GM10266 (cell line): ENCODE results near the gene AFF2.

Experiments
- DNase-seq: peaks from one replicate; pipeline ENCODE4 v3.0.0; 2012; ENCODE audit errors: extremely low spot score
- CTCF ChIP-seq: IDR thresholded peaks from 2 replicates; pipeline ENCODE4 v1.5.1; 2012; ENCODE audit warnings: mild to moderate bottlenecking, low read depth; ENCODE audit not compliant: control insufficient read depth, insufficient read depth; ENCODE audit errors: missing control alignments

Gene AFF2

DNA sequence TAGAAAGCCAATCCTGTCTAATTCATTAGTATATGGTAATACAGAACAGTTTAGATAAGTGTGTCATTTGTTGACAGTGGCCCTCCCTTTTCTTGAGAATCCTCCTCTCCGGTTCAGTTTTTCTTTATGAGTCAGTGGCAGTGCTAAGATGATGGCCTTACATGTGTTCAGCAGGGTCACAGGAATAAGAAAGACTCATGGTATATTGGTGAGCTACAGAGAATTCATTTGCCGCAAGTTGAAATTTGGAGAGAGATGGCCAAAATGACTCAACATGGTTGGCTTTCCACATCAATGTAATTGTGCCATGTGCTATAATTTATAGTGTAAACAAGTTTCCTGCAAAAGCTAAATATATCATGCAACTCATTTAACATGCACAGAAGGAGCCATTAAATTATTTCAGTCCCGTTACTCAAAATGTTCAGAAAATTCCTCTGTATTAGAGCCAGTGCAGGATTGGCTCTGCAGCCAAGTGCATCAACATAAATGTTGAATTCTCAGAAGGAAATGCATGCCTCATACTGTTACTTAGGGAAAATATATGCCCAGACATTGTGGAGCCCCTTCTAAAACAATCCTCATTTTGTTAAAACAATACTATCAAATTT, 374.3 kb downstream of the AFF2 start:
- TF ChIP-seq CTCF = no peak
- no peak for DNase-seq

GRCh38 chrX:148878371-148878770, 378.0 kb downstream of the AFF2 start:
- TF ChIP-seq CTCF = no peak
- no peak for DNase-seq

- no peak for DNase-seq
- no peak for TF ChIP-seq CTCF
Observed at GRCh38 chrX:148885203-148885602, 384.8 kb downstream of the AFF2 start.

- no peak for TF ChIP-seq CTCF
- no peak for DNase-seq
Observed at GRCh38 chrX:148893395-148893794, 393.0 kb downstream of the AFF2 start.

- no peak for TF ChIP-seq CTCF
- DNase-seq = no peak
Observed at GRCh38 chrX:148902581-148902980, 402.2 kb downstream of the AFF2 start.

DNA sequence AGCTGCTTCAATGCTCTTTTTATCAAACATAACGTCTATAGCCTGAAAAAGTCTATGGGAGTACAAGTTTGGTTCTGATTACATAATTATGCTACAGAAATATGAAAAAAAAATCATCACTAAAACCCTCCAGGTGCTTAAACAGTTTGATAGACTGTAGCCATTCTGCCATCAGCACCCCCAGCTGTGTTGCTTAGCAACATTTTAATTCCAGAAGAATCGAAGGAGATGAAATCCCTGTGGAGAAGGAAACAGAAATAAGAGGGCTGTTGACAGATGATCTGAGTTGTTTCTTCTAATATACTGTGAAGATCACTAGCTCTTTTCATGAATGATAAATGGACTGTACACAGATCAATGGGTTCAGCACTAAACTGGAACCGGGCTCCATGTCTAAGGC, 402.8 kb downstream of the AFF2 start:
- TF ChIP-seq CTCF = no peak
- DNase-seq = no peak

DNA sequence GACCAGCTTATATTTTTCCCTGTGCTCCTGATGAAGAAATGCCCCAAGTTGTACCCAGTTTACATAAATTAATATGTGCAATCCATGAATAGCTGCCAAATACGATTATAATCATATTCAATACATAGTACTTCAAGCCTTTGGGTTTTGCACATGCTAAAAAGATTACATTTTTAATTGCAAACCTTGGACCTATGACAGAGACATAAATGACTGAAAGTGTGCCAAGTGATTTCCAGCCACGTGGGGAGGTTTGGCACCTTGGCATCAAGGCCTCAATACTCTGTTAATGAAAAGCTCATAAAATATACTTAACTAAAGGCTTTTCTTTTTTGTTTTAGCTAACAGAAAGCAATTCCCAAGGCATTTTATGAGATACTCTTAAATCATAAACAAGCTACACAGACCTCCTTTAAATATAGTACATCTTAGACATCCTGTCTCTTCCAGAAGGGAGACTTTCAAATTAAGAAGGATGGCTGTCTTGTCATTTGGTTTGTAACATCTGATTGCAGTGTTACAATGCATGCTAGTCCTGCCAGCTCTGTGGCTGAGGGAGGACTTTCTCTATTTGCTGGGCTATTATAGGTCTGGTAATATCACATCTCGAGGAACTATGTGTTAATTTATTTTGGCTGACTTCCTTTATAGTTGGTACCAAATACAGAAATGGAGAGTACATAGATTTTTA, 404.1 kb downstream of the AFF2 start:
- TF ChIP-seq CTCF = no peak
- no peak for DNase-seq
